GM12878 (cell line): ENCODE results near the gene GAREM1. TPM values are rescaled to one million over a fixed set of nuclear protein-coding genes. Genes with fewer than 3 reads are reported as not detected.
"Not testable (repeated sequence)": the region's sequence is repeated elsewhere in the genome, so short reads cannot be mapped to it uniquely, and the experiment has no call there.

Experiments
- ATAC-seq: fragments of 200-7000 bp; cut with Tn5 transposase; 3 replicates; pipeline ENCODE4 v1.9.1; 2020; ENCODE audit warnings: mild to moderate bottlenecking, moderate library complexity
- BruUV-seq: library from RNA; stranded (reverse); fragments of 400-500 nt; replicated peaks from 2 replicates; lab custom pipeline; 2021; lab: Mats Ljungman, UMichigan
- CTCF ChIA-PET: fragments of 300-600 bp; sonication (Branson Sonifier 250); formaldehyde crosslinking; extraction: SDS; loops from one replicate; lab custom pipeline; 2021; ENCODE audit warnings: inconsistent platforms; lab: Yijun Ruan, JAX
- POLR2A ChIA-PET: fragments of 350-600 bp; formaldehyde crosslinking; extraction: SDS; loops from one replicate; lab custom pipeline; 2021; ENCODE audit warnings: inconsistent platforms; lab: Charles Lee
- RAD21 ChIA-PET: fragments of 300-600 bp; sonication (Branson Sonifier 250); formaldehyde crosslinking; loops from one replicate; lab custom pipeline; 2023; ENCODE audit warnings: antibody characterized with exemption; ENCODE audit not compliant: unreplicated experiment; lab: Charles Lee
- SMC1A ChIA-PET: fragments of 300-600 bp; sonication (Branson Sonifier 250); formaldehyde crosslinking; loops from one replicate; lab custom pipeline; 2023; ENCODE audit not compliant: unreplicated experiment, uncharacterized antibody; lab: Charles Lee
- DNase-seq: peaks from one replicate; pipeline ENCODE4 v3.0.0-alpha.2; 2011; ENCODE audit warnings: low read depth, low spot score
- FAIRE-seq: peaks from 3 replicates; lab custom pipeline; 2011; peaks lifted over from hg19 to GRCh38; lab: Jason Lieb, UNC
- H2AFZ ChIP-seq: 2 replicates; pipeline ENCODE4 v1.6.0; 2011; ENCODE audit warnings: low read depth, low read length, control low read depth; ENCODE audit not compliant: control insufficient read depth
- H3K27ac ChIP-seq: 2 replicates; pipeline ENCODE4 v1.5.1; 2011; ENCODE audit warnings: control low read depth; ENCODE audit not compliant: control insufficient read depth, insufficient read depth
- H3K27me3 ChIP-seq, 2 experiments: replicated peaks in 1 of 2; 2 replicates each; pipeline versions ENCODE4 v1.6.0 to v1.6.1; 2011; ENCODE audit warnings: low read length in 1 of 2; ENCODE audit not compliant: control insufficient read depth in 2 of 2, insufficient read depth in 2 of 2
- H3K36me3 ChIP-seq, 2 experiments: 2 replicates each; pipeline ENCODE4 v1.5.1; 2011; ENCODE audit warnings: low read length in 1 of 2; ENCODE audit not compliant: control insufficient read depth in 2 of 2, insufficient read depth in 2 of 2
- H3K4me1 ChIP-seq: 2 replicates; pipeline ENCODE4 v1.6.1; 2011; ENCODE audit warnings: mild to moderate bottlenecking, low read length, moderate library complexity, mixed read lengths; ENCODE audit not compliant: control insufficient read depth, insufficient read depth
- H3K4me2 ChIP-seq: 2 replicates; pipeline ENCODE4 v1.6.0; 2011; ENCODE audit warnings: control low read depth; ENCODE audit not compliant: control insufficient read depth, insufficient read depth
- H3K4me3 ChIP-seq: fragments of 200-600 bp; sonication (generic); 2 replicates; pipeline ENCODE4 v1.5.1; 2016
- H3K79me2 ChIP-seq: 2 replicates; pipeline ENCODE4 v1.6.0; 2011; ENCODE audit warnings: low read length; ENCODE audit not compliant: control insufficient read depth, insufficient read depth
- H3K9ac ChIP-seq: 2 replicates; pipeline ENCODE4 v1.8.0; 2011; ENCODE audit warnings: low read length, control low read depth, mixed read lengths; ENCODE audit not compliant: control insufficient read depth, insufficient read depth
- H3K9me3 ChIP-seq: replicated peaks from 3 replicates; pipeline ENCODE4 v1.5.1; 2011; ENCODE audit warnings: mild to moderate bottlenecking, low read length; ENCODE audit not compliant: control insufficient read depth, insufficient read depth
- H4K20me1 ChIP-seq: 2 replicates; pipeline ENCODE4 v1.6.0; 2011; ENCODE audit not compliant: control insufficient read depth, insufficient read depth
- ATF7 ChIP-seq: fragments of 450-650 bp; IDR thresholded peaks from 2 replicates; pipeline ENCODE4 v1.6.1; 2016; ENCODE audit warnings: low read depth, mild to moderate bottlenecking
- CHD1 ChIP-seq: IDR thresholded peaks from 2 replicates; pipeline ENCODE4 v1.6.1; 2012; ENCODE audit warnings: low read depth, low read length, improper control_type of control experiment
- CREM ChIP-seq: IDR thresholded peaks from 2 replicates; pipeline ENCODE4 v1.6.1; 2014; ENCODE audit warnings: antibody characterized with exemption, low read depth
- ESRRA ChIP-seq: IDR thresholded peaks from 2 replicates; pipeline ENCODE4 v1.6.1; 2012; ENCODE audit warnings: mild to moderate bottlenecking, low read length, improper control_type of control experiment
- IKZF2 ChIP-seq, 2 experiments: fragments of 450-650 bp; IDR thresholded peaks; 2 replicates each; pipeline ENCODE4 v1.6.1; 2017; ENCODE audit warnings: mild to moderate bottlenecking in 2 of 2, moderate library complexity in 2 of 2
- MEF2B ChIP-seq: fragments of 450-650 bp; IDR thresholded peaks from 2 replicates; pipeline ENCODE4 v1.6.1; 2018; ENCODE audit warnings: mild to moderate bottlenecking, moderate library complexity; ENCODE audit not compliant: partially characterized antibody, poor library complexity, severe bottlenecking
- MYC ChIP-seq: IDR thresholded peaks from 2 replicates; pipeline ENCODE4 v1.6.1; 2011; ENCODE audit warnings: mild to moderate bottlenecking, low read length, moderate library complexity, inconsistent platforms; ENCODE audit not compliant: insufficient read depth, insufficient replicate concordance, insufficient read length, severe bottlenecking
- NR2C1 ChIP-seq: fragments of 450-650 bp; IDR thresholded peaks from 2 replicates; pipeline ENCODE4 v1.6.1; 2017; ENCODE audit warnings: antibody characterized with exemption, mild to moderate bottlenecking, moderate library complexity
- SREBF1 ChIP-seq: IDR thresholded peaks from 2 replicates; pipeline ENCODE4 v1.6.1; 2012; ENCODE audit warnings: mild to moderate bottlenecking, low read length
- SUPT20H ChIP-seq: IDR thresholded peaks from 2 replicates; pipeline ENCODE4 v1.6.1; 2011; ENCODE audit warnings: low read depth, mild to moderate bottlenecking, low read length, moderate library complexity, borderline replicate concordance; ENCODE audit not compliant: control insufficient read depth
- TCF3 ChIP-seq: IDR thresholded peaks from 2 replicates; pipeline ENCODE4 v1.6.1; 2012; ENCODE audit warnings: low read depth, mild to moderate bottlenecking, low read length, borderline replicate concordance; ENCODE audit not compliant: insufficient read depth
- YBX1 ChIP-seq: fragments of 450-650 bp; IDR thresholded peaks from 2 replicates; pipeline ENCODE4 v1.6.1; 2016; ENCODE audit warnings: antibody characterized with exemption
- WGBS: methylation state at CpG from one replicate; pipeline ENCODE4 v1.1.6; 2016; ENCODE audit warnings: low lambda C conversion rate; ENCODE audit not compliant: insufficient replicate concordance, insufficient coverage; ENCODE audit errors: missing lambda C conversion rate; 5-methylcytosine and 5-hydroxymethylcytosine counted together
- in situ Hi-C: fragments of 300-500 bp; cut with MboI; formaldehyde crosslinking; loops from 9 replicates; pipeline ENCODE4 v1.14.3; 2018; ENCODE audit warnings: mixed read lengths
- intact Hi-C: fragments of 100-400 bp; cut with micrococcal nuclease; formaldehyde crosslinking; loops from one replicate; pipeline ENCODE4 v1.14.2; 2022; ENCODE audit not compliant: unreplicated experiment
- polyA plus RNA-seq, 11 experiments: library from polyadenylated mRNA; depleted of rRNA in 4 of 11; unstranded in 6 of 11; stranded (reverse) in 5 of 11; fragments of >200 nt; fragmentation: Nextera tagmentation in 4 of 11; fragmentation: Illumina TruSeq in 1 of 11; extraction: Ambion mirVana in 4 of 11; extraction: Trizol in 1 of 11; gene quantifications; 1 replicate in 1 of 11; 2 replicates in 10 of 11; pipeline versions ENCODE4 v1.2.1 to v1.2.3, GENCODE V29; 2011 to 2016; ENCODE audit warnings: inconsistent platforms in 2 of 11, missing spikeins in 2 of 11, low read depth in 1 of 11
- total RNA-seq, 4 experiments: library from RNA; depleted of rRNA in 3 of 4; stranded (reverse); fragments of >200 nt in 3 of 4; fragmentation: Illumina TruSeq in 1 of 4; extraction: Trizol in 1 of 4; gene quantifications; 2 replicates each; pipeline versions ENCODE4 v1.2.1 to v1.2.3, GENCODE V29; 2013 to 2021
- TF ChIP-seq, protein P1 (sequence below): IDR thresholded peaks from 2 replicates; pipeline ENCODE4 v1.6.1; 2011; ENCODE audit warnings: borderline replicate concordance, low read depth, mild to moderate bottlenecking, moderate library complexity, mixed read lengths, low read length; ENCODE audit not compliant: insufficient read depth; ENCODE audit errors: extremely low read length

Gene GAREM1
- total and polyA plus RNA-seq, 10 of the 15 experiments (the other 5 are each of a cell fraction or from before 2014, with no cell fraction given) = 0.05 to 0.29 (median 0.05) TPM; not detected in 7

DNA sequence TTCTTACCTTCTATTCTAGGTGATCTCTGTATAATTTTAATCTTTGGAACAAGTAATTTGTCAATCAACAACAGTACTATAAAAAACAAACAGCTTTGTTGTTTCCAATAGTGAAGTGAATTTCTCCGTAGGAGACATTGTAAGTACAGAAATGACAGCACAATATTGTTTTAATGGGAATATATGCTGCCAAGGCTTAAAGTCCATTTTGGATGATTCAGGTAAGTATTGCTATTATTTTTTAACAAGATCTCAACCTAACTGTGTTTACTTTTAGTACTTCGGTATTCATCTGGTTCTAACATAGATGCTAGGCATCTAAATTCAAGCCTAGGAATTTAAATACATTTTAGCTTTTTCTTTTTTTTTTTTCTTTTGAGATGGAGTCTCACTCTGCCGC, 175.1 kb downstream of the GAREM1 start (continued):
- TF ChIP-seq, protein P1, sequence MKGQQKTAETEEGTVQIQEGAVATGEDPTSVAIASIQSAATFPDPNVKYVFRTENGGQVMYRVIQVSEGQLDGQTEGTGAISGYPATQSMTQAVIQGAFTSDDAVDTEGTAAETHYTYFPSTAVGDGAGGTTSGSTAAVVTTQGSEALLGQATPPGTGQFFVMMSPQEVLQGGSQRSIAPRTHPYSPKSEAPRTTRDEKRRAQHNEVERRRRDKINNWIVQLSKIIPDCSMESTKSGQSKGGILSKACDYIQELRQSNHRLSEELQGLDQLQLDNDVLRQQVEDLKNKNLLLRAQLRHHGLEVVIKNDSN = no peak
- TF ChIP-seq, all 136 proteins: peak for 0

DNA sequence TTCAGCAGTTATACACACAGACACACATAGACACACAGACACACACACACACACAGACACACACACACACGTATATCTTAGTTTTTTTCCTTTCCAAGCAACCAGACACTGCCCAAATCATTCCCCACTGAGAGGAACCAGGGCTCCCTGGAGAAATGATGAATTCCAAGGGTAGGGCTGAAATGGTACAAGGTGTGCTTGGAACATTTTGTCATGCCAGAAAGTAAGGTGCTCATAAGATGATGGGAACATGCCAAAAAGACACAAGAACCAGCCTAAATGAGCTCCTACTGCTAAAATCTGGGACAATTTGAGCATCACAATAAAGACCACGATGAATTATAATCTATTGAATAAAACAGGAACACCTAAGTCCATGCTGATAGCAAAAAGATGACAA, 177.6 kb downstream of the GAREM1 start:
- no peak overlapping the region for H2AFZ ChIP-seq
- in situ Hi-C loops (no loop called here), intact Hi-C loops (no loop called here)
- no peak overlapping the region for H3K4me2 ChIP-seq
- ChIA-PET POLR2A (no interaction called here), CTCF (no interaction called here), RAD21 (no interaction called here), SMC1A (no interaction called here)
- H3K36me3 ChIP-seq = no peaks in the 10 kb centered on the region
- no peaks in the 10 kb centered on the region for H3K79me2 ChIP-seq
- BruUV-seq = no TSS peak
- DNase-seq (no peak), ATAC-seq (no peak), FAIRE-seq (no peak)
- H3K27ac ChIP-seq = no peak overlapping the region
- H3K4me1 ChIP-seq = no peaks in the 10 kb centered on the region
- H3K9ac ChIP-seq = no peak overlapping the region
- TF ChIP-seq YBX1 = no peak
- no peak for TF ChIP-seq ESRRA
- TF ChIP-seq ATF7 = no peak
- no peak for TF ChIP-seq MYC
- no peak for TF ChIP-seq SREBF1
- TF ChIP-seq TCF3 = no peak
- TF ChIP-seq IKZF2 (IDR thresholded peaks at IDR 0.05) = no peak
- no peak for TF ChIP-seq CREM
- no peak for TF ChIP-seq NR2C1
- no peak for TF ChIP-seq MEF2B
- TF ChIP-seq SUPT20H = no peak
- no peak for TF ChIP-seq CHD1
- H3K9me3 ChIP-seq = no peaks in the 10 kb centered on the region
- H3K27me3 ChIP-seq = no peaks in the 10 kb centered on the region
- H4K20me1 ChIP-seq = no peaks in the 10 kb centered on the region
- no peak overlapping the region for H3K4me3 ChIP-seq
- whole genome bisulfite sequencing = 3% methylated on average over 2 of the region's 2 CpGs

DNA sequence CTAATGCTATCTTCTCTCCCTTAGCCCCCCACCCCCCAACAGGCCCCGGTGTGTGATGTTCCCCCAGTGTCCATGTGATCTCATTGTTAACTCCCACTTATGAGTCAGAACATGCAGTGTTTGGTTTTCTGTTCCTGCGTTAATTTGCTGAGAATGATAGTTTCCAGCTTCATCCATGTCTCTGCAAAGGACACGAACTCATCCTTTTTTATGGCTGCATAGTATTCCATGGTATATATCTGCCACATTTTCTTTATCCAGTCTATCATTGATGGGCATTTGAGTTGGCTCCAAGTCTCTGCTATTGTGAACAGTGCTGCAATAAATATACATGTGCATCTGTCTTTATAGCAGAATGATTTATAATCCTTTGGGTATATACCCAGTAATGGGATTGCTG, 179.1 kb downstream of the GAREM1 start:
- BruUV-seq, H3K36me3 ChIP-seq, H4K20me1 ChIP-seq, H2AFZ ChIP-seq, H3K27me3 ChIP-seq, H3K4me2 ChIP-seq, CTCF ChIA-PET, H3K9me3 ChIP-seq, H3K27ac ChIP-seq, in situ Hi-C loops, DNase-seq, POLR2A ChIA-PET, intact Hi-C loops, SMC1A ChIA-PET, ATAC-seq, H3K79me2 ChIP-seq, H3K4me1 ChIP-seq, RAD21 ChIA-PET, H3K4me3 ChIP-seq, FAIRE-seq, H3K9ac ChIP-seq: not testable (repeated sequence)
- 47% methylated on average over 3 of the region's 3 CpGs for WGBS
